ENCODE measurements around the gene BTG1.
"Not testable (repeated sequence)": the region's sequence is repeated elsewhere in the genome, so short reads cannot be mapped to it uniquely, and the experiment has no call there.

BTG1 gene

GRCh38 chr12:92147491-92147890, 1.8 kb upstream of the BTG1 start:
- DNase-seq, result no peak

DNA sequence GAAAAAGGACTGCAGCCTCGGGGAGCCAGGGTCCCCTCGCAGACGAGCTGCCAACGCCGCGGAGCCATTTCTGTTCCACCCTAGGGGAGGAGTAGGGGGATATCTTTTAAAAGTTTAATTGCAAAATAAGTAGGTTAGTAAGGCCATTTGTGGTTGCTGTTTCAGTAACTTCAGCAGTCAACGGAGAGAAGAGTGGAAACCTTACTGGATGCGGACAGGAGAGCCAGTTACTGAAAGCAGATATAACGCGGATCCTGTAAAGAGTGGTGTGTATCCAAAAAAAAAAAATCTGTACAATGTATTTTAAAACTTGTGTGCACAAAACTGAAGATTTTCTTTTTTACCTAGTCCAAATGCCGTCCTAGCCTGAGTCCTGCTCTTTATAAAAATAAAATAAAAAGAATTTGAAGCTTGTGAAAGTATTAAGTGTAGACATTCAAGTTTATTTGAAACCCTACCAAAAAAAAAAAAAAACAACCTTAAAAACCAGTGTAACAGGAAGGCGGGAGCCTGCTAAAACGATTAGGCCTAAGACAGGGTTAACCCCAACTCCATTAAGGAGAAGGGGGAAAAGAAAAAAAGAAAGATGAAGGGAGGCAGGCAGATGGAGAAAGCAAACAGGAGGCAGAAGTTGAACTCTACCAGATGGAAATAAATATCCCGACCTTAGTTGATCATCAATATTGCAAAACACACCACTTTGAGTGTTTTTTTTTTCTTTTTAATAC, 1.0 kb upstream of the BTG1 start:
- DNase-seq, result no peak

DNA sequence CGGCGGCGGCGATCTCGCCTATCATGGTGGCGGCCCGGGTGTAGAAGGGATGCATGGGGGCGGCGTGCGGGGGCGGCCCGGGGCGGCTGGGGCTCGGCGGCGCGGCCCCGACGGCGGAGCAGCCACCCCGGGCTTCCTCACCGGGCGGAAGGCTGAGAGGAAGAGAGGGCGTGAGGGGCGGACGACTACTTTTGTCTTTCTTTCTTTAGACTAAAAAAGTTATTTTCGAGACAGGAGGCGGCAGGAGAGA, 240 bp downstream of the BTG1 start:
- no peak for DNase-seq

DNA sequence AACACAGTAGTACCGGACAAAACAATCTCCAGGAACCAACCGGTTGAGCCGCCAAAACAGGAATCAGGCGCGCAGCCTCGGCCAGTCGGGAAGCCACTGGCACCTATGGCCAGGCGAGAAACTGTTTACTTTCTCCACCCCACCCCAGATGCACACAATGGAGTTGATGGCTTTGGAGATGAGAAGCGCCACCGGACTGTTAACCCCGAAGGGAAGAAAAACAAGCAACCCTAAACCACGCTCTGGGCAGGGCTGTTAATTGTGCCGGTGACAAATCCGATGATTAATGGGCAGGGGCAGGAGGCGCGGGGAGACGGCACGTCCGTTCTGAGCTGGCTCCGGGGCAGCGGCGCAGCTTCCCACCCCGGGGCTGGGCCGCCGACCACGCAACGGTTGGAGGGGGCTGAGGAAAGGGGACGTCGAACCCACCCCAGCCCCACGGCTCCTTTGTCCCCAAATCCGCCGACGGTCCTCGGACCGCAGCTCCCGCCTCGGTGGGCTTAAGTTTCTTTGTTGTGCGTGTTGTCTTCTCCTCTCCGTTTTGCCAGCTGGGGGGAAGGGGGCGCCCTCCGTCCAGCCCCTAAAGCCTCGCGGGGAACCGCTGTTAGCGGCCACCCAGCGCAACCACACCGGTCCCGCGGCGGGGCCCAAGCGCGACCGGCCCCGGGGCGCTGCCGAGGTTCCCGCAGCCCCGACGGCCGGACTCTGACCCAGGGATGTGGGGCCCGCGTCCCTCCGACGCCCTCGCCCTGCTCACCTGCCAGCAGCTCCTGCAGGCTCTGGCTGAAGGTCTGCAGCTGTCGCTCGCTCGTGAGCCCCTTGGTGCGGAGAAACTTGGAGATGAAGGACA, 790 bp downstream of the BTG1 start:
- peak; percentile 56 for DNase-seq

GRCh38 chr12:92143686-92144630, 1.7 kb downstream of the BTG1 start:
- peak; percentile 97 for DNase-seq

- DNase-seq, result no peak
These were observed 2.4 kb downstream of the BTG1 start for GRCh38 chr12:92143258-92143657.

DNA sequence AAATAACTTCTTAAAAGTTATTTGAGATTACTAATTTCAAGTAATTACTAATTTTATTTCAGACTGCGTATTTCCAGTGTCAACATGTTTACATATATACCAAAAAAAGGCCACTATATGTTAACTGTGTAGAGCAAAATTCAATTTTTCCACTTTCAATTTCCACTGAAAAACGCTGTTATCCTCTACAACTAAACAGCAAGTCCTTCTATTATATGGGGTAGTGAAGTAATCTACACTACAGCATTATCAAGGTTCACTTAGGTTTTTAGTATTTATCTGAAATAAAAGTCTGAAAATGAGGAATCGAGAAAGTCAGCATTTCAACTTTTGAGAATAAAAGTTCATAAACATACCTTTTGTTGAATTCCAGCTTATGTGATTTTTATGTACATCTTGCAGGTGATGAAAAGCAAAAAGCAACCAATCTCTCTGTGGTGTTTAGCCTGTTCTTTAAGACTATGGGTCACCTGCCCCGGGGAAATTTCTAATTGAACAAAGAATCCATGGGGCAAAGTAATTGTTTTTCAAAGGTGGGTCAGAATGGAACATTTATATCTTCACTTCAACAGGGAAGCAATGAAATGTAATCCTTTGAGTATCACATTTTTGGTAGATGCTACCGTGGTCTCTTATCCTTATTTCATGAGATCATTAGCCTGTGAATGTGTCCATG, 3.3 kb downstream of the BTG1 start:
- no peak for DNase-seq

DNA sequence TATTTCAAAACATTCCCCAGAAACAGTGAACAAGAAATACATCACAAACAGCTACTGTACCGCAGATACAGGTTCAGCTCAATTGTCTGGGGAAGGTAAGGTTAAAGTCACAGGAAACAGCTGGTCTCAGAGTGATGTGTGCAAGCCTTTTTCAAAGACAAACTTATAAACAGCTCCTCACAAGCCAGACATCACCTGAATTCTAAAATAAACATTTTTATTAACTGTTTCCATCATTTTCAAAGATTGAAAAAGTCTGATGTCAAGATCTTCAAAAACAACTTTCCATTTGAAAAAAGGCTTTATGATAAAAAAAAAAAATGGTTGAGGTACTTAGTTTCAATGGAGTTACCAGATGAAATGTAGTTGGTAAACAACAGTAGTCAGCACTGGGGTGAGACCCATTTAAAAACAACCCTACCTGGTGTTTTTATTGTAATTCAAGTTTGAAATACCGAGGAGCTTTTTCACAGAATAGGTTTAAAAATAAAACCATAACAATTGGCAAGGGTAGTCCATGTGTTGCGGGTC, 4.0 kb downstream of the BTG1 start:
- DNase-seq, result no peak

GRCh38 chr12:92140896-92141536, 4.6 kb downstream of the BTG1 start:
- no peak for DNase-seq

- no peak for DNase-seq
These were observed 5.5 kb downstream of the BTG1 start for GRCh38 chr12:92140156-92140555.

GRCh38 chr12:92139634-92140150, 6.0 kb downstream of the BTG1 start:
- DNase-seq, result peak; percentile 21

DNA sequence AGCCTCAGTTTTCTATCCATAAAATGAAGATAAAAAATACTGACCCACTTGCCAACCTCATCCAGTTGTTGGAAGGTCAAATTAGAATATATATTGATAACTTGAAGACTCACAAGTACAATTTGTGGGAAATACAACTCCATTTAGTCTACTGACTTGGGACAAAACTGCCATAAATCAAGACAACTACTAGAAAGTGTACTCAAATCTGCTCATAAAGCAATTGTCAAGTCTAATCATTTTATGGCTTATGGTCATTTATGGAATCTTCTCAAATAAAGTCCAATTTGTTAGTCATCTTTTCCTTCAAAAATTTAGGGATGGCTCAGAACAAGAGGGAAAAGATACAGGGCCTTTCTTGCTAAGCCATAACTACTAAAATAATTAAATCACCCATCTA, 7.0 kb downstream of the BTG1 start:
- DNase-seq, result no peak

DNA sequence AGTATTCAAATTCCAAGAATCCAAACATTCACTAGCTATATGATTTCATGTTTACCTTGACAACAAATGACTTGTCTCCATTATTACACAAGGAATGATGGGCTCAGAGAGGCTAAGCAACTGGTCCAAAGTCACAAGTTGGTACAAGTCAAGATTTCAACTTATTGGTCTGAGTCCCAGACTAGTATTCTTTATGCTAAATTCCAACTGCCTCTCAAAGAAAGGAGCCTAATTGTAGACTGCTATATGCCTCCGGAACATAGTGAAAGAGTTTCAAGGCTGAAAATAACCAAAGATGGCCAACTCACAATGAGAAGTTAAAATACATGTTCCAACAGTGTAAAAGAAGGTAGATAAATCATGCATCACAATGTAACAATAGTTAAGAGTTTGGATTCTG, 7.5 kb downstream of the BTG1 start:
- DNase-seq, result peak; percentile 18

GRCh38 chr12:92136965-92137721, 8.5 kb downstream of the BTG1 start:
- DNase-seq, result peak; percentile 90

GRCh38 chr12:92136026-92136730, 9.5 kb downstream of the BTG1 start:
- no peak for DNase-seq

DNA sequence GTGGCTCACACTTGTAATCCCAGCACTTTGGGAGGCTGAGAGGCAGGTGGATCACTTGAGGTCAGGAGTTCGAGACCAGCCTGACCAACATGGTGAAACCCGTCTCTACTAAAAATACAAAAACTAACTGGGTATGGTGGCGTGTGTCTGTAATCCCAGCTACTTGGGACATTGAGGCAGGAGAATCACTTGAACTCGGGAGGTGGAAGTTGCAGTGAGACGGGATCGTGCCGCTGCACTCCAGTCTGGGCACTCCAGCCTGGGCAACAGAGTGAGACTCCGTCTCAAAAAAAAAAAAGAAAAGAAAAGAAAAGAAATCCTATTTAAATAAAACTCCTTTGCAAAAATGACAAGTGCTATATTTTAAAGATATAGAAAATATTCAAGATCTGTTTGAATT, 10.1 kb downstream of the BTG1 start:
- not testable (repeated sequence) for DNase-seq

DNA sequence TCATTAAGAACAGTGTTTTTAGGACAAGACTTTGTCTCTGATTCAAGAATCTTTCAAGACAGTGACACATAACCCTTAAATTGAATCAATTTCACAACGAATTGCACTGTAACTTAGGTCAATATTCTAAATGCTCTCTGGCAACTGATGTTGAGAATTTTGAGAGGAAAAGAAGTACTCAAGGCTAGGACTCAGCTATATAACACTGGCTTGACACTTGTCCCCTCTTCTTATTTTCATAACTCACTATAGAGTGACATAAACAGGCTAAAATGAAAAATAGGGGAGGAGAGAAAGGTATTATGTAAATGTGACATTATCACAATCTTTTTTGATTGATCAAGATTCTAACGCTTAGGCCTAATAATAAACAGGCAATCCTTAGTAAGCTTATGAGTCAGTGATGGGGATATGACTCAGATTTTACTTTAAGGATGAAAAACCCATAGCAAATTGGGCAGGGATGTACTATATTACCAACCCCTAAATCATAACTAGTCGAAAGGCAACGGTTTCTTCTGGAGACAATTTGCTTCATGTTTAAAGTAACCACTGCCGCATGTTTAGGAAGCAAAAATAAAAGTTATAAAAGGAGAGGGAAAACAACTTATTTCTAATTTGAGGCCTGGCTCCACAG, 10.9 kb downstream of the BTG1 start:
- DNase-seq, result peak; percentile 81

- DNase-seq, result no peak
These were observed 11.6 kb downstream of the BTG1 start for GRCh38 chr12:92133795-92134637.

- no peak for DNase-seq
These were observed 12.5 kb downstream of the BTG1 start for GRCh38 chr12:92133171-92133570.

Measured in fibroblast of skin of scalp (primary cell).